Neutrophil (primary cell): ENCODE results near the gene HSPG2.
A peak's percentile ranks its signal among the peaks of the same experiment; 100 is the strongest.

ENCODE experiments used
- H3K27ac ChIP-seq: fragments of 200-600 bp; sonication (generic); 2 replicates; pipeline ENCODE4 v1.5.1; 2016; ENCODE audit warnings: mild to moderate bottlenecking, moderate library complexity
- H3K27me3 ChIP-seq: fragments of 200-600 bp; sonication (generic); 2 replicates; pipeline ENCODE4 v1.6.0; 2016; ENCODE audit warnings: mild to moderate bottlenecking
- H3K36me3 ChIP-seq: fragments of 200-600 bp; sonication (generic); 2 replicates; pipeline ENCODE4 v1.5.1; 2017
- H3K4me1 ChIP-seq, 2 experiments: fragments of 200-600 bp in 1 of 2; sonication (generic) in 1 of 2; 1 replicate in 1 of 2; 2 replicates in 1 of 2; pipeline versions ENCODE4 v1.5.1 to v1.6.1; 2013 to 2016; ENCODE audit warnings: low read depth in 1 of 2, low read length in 1 of 2, mild to moderate bottlenecking in 1 of 2, moderate library complexity in 1 of 2; ENCODE audit not compliant: control insufficient read depth in 1 of 2, insufficient read depth in 1 of 2
- H3K4me3 ChIP-seq, 2 experiments: fragments of 200-600 bp in 1 of 2; sonication (generic) in 1 of 2; 1 replicate in 1 of 2; 2 replicates in 1 of 2; pipeline ENCODE4 v1.5.1; 2013 to 2016; ENCODE audit warnings: low read depth in 1 of 2, low read length in 1 of 2, mild to moderate bottlenecking in 1 of 2, moderate library complexity in 1 of 2
- H3K9me3 ChIP-seq: fragments of 200-600 bp; sonication (generic); 2 replicates; pipeline ENCODE4 v1.5.1; 2016
- CTCF ChIP-seq: fragments of 200-600 bp; sonication (generic); IDR thresholded peaks from 2 replicates; pipeline ENCODE4 v1.5.1; 2016; ENCODE audit warnings: antibody characterized with exemption

HSPG2 gene

GRCh38 chr1:21774835-21775549 lies 162.1 kb downstream of the HSPG2 start:
- Histone ChIP-seq H3K27me3 (no peaks in the 10 kb centered on the region), H3K4me3 (no peak overlapping the region), H3K27ac (peak overlapping the region; percentile 59)

GRCh38 chr1:21773585-21773984 lies 163.5 kb downstream of the HSPG2 start:
- Histone ChIP-seq H3K27me3 (no peaks in the 10 kb centered on the region), H3K4me3 (no peak overlapping the region), H3K36me3 (no peaks in the 10 kb centered on the region), H3K4me1 (peaks cover 69 to 79% of the 10 kb centered on the region in 2 experiments), H3K9me3 (no peaks in the 10 kb centered on the region), H3K27ac (peak overlapping the region; percentile 89)
- TF ChIP-seq CTCF = no peak

More at GRCh38 chr1:21774835-21775549, 162.1 kb downstream of the HSPG2 start:
- Histone ChIP-seq H3K9me3 (no peaks in the 10 kb centered on the region), H3K36me3 (no peaks in the 10 kb centered on the region), H3K4me1 (peaks cover 59 to 67% of the 10 kb centered on the region in 2 experiments)
- no peak for TF ChIP-seq CTCF
